Thoracic aorta (tissue), 2 donors: ENCODE measurements around the gene C10orf120. TPM values are rescaled to one million over a fixed set of nuclear protein-coding genes. Genes with fewer than 3 reads are reported as not detected.

Experiments used
- ATAC-seq: fragments of 150-250 bp; one replicate; pipeline ENCODE4 v1.8.0; 2017; ENCODE audit warnings: low read depth; ENCODE audit not compliant: insufficient number of reproducible peaks, low FRiP score
- DNase-seq: peaks from one replicate; pipeline ENCODE4 v3.0.0-alpha.2; 2020; ENCODE audit warnings: low spot score
- H3K27ac ChIP-seq, 2 donors: fragments of 200-600 bp; sonication (generic); 1 replicate in 1 of 2; 2 replicates in 1 of 2; pipeline ENCODE4 v1.5.1; 2016; ENCODE audit warnings: mild to moderate bottlenecking in 2 of 2, moderate library complexity in 2 of 2
- H3K27me3 ChIP-seq: fragments of 200-600 bp; sonication (generic); replicated peaks from 2 replicates; pipeline ENCODE4 v1.6.0; 2016; ENCODE audit warnings: mild to moderate bottlenecking; ENCODE audit not compliant: insufficient read depth
- H3K36me3 ChIP-seq: fragments of 200-600 bp; sonication (generic); one replicate; pipeline ENCODE4 v1.5.1; 2016
- H3K4me1 ChIP-seq, 2 donors: fragments of 200-600 bp; sonication (generic); 1 replicate in 1 of 2; 2 replicates in 1 of 2; pipeline versions ENCODE4 v1.5.1 to v1.6.0; 2016; ENCODE audit warnings: low read depth in 2 of 2, mild to moderate bottlenecking in 1 of 2; ENCODE audit not compliant: control insufficient read depth in 1 of 2
- H3K4me3 ChIP-seq: fragments of 200-600 bp; sonication (generic); 2 replicates; pipeline ENCODE4 v1.5.1; 2016; ENCODE audit warnings: mild to moderate bottlenecking
- H3K9me3 ChIP-seq: fragments of 200-600 bp; sonication (generic); 2 replicates; pipeline ENCODE4 v1.5.1; 2016
- CTCF ChIP-seq: fragments of 200-600 bp; sonication (generic); IDR thresholded peaks from one replicate; pipeline ENCODE4 v1.5.1; 2019; ENCODE audit warnings: antibody characterized with exemption
- total RNA-seq, 2 donors: library from RNA; depleted of rRNA; stranded (reverse); fragments of >200 nt; gene quantifications; one replicate each; pipeline versions ENCODE4 v1.1.0 to v1.2.3, GENCODE V29; 2016

Gene C10orf120
- total RNA-seq, 2 donors from 2014 or later: not detected

- no peaks in the 10 kb centered on the region for H3K9me3 ChIP-seq
- TF ChIP-seq CTCF: no peak
- no peak overlapping the region for H3K4me3 ChIP-seq
- H3K27ac ChIP-seq: no peak overlapping the region
- no peaks in the 10 kb centered on the region for H3K27me3 ChIP-seq
- no peaks in the 10 kb centered on the region for H3K4me1 ChIP-seq
- no peaks in the 10 kb centered on the region for H3K36me3 ChIP-seq
- DNase-seq: no peak
- ATAC-seq: no peak
Measured at GRCh38 chr10:122706947-122707346, 7.3 kb upstream of the C10orf120 start.

DNA sequence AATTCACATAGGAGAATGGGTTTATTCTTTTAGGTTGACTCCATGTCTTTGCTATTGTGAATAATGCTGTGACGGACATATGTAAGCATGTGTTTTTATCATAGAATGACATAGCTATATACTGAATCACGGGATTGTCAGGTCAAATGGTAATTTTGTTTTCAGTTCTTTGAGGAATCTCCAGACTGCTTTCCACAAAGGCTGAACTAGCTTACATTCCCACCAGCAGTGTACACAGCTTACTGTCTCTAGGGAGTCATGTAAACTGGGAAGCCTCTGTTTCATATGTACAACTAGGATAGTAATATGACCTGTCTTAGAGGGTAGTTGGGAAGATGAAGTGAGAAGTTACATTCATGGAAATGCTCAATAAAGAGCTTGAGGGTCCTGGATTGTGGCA is 6.8 kb upstream of the C10orf120 start:
- no peaks in the 10 kb centered on the region for H3K36me3 ChIP-seq
- no peaks in the 10 kb centered on the region for H3K9me3 ChIP-seq
- no peak overlapping the region for H3K27ac ChIP-seq
- H3K27me3 ChIP-seq: no peaks in the 10 kb centered on the region
- no peak for ATAC-seq
- DNase-seq: no peak
- TF ChIP-seq CTCF: no peak
- no peaks in the 10 kb centered on the region for H3K4me1 ChIP-seq
- H3K4me3 ChIP-seq: no peak overlapping the region

GRCh38 chr10:122703483-122704448 is 4.1 kb upstream of the C10orf120 start:
- no peak for DNase-seq
- TF ChIP-seq CTCF: peak; percentile 62
- H3K4me3 ChIP-seq: no peak overlapping the region
- no peaks in the 10 kb centered on the region for H3K9me3 ChIP-seq
- no peaks in the 10 kb centered on the region for H3K4me1 ChIP-seq
- no peaks in the 10 kb centered on the region for H3K27me3 ChIP-seq
- no peaks in the 10 kb centered on the region for H3K36me3 ChIP-seq
- no peak for ATAC-seq
- no peak overlapping the region for H3K27ac ChIP-seq

DNA sequence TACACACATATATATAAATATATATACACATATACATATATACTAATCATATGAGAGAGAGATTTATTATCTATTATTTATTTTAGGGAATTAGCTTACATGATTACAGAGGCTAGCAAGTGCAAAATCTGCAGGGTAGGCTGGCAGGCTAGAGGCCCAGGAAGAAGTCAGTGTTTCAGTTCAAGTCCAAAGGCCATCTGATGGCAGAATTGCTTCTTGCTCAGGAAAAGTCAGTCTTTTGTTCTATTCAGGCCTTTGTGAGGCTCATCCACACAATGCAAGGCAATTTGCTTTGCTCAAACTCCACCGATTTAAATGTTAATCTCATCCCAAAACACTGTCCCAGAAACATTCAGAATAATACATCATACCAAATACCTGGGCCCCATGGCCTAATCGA is 2.6 kb upstream of the C10orf120 start:
- Histone ChIP-seq H3K36me3 (no peaks in the 10 kb centered on the region), H3K4me1 (no peaks in the 10 kb centered on the region), H3K27ac (no peak overlapping the region), H3K9me3 (no peaks in the 10 kb centered on the region), H3K27me3 (no peaks in the 10 kb centered on the region), H3K4me3 (no peak overlapping the region)
- ATAC-seq (no peak), DNase-seq (no peak)
- no peak for TF ChIP-seq CTCF

GRCh38 chr10:122701652-122702051 is 2.0 kb upstream of the C10orf120 start:
- no peaks in the 10 kb centered on the region for H3K4me1 ChIP-seq
- ATAC-seq (no peak), DNase-seq (no peak)
- no peaks in the 10 kb centered on the region for H3K36me3 ChIP-seq
- H3K27me3 ChIP-seq: no peaks in the 10 kb centered on the region
- no peaks in the 10 kb centered on the region for H3K9me3 ChIP-seq
- no peak overlapping the region for H3K27ac ChIP-seq
- no peak overlapping the region for H3K4me3 ChIP-seq
- TF ChIP-seq CTCF: no peak
